Stomach (tissue), 9 donors: ENCODE results near the gene RPS19. TPM values are rescaled to one million over a fixed set of nuclear protein-coding genes. Genes with fewer than 3 reads are reported as not detected.

Experiments used
- DNase-seq, 2 donors: peaks; one replicate each; pipeline versions ENCODE4 v3.0.0 to v3.0.0-alpha.2; 2013 to 2019
- H3K27ac ChIP-seq, 5 donors: fragments of 200-600 bp in 4 of 5; sonication (generic) in 4 of 5; one replicate each; pipeline ENCODE4 v1.5.1; 2013 to 2019; ENCODE audit warnings: mild to moderate bottlenecking in 1 of 5, moderate library complexity in 1 of 5
- H3K27me3 ChIP-seq, 3 donors: fragments of 200-600 bp; sonication (generic); one replicate each; pipeline ENCODE4 v1.5.1; 2017 to 2019; ENCODE audit warnings: mixed run types in 1 of 3
- H3K36me3 ChIP-seq, 4 donors: fragments of 200-600 bp; sonication (generic); 1 replicate in 3 of 4; 2 replicates in 1 of 4; pipeline ENCODE4 v1.5.1; 2016 to 2019
- H3K4me1 ChIP-seq, 4 donors: fragments of 200-600 bp; sonication (generic); one replicate each; pipeline ENCODE4 v1.5.1; 2016 to 2019
- H3K4me3 ChIP-seq, 4 donors: fragments of 200-600 bp; sonication (generic) in 3 of 4; one replicate each; pipeline ENCODE4 v1.5.1; 2016 to 2019; ENCODE audit warnings: mild to moderate bottlenecking in 1 of 4
- H3K9me3 ChIP-seq, 4 donors: fragments of 200-600 bp; sonication (generic); one replicate each; pipeline ENCODE4 v1.5.1; 2016 to 2019
- EP300 ChIP-seq: sonication (generic); formaldehyde crosslinking; IDR thresholded peaks from one replicate; pipeline ENCODE4 v1.6.1; 2017; ENCODE audit warnings: antibody characterized with exemption
- POLR2A ChIP-seq, 4 donors: fragments of 450-650 bp; IDR thresholded peaks; one replicate each; pipeline ENCODE4 v1.6.1; 2016; ENCODE audit warnings: antibody characterized with exemption in 4 of 4, control low read depth in 2 of 4, mild to moderate bottlenecking in 1 of 4, moderate library complexity in 1 of 4
- POLR2AphosphoS5 ChIP-seq, 3 donors: sonication (generic); formaldehyde crosslinking; IDR thresholded peaks; one replicate each; pipeline ENCODE4 v1.6.1; 2016; ENCODE audit warnings: antibody characterized with exemption in 3 of 3
- WGBS, 5 donors: extraction: QIAGEN DNeasy Blood & Tissue Kit in 3 of 5; methylation state at CpG; one replicate each; pipeline versions ENCODE4 v1.1.5 to v1.1.7; 2013 to 2018; 5-methylcytosine and 5-hydroxymethylcytosine counted together
- intact Hi-C: fragments of 100-400 bp; cut with DNase I; formaldehyde crosslinking; loops from one replicate; pipeline ENCODE4 v1.15.1; 2023; ENCODE audit warnings: low total_unique reads
- polyA plus RNA-seq, 3 donors: library from polyadenylated mRNA; stranded (reverse); fragments of 200-250 nt; gene quantifications; one replicate each; pipeline ENCODE4 v1.2.3, GENCODE V29; 2013
- total RNA-seq, 5 donors: library from RNA; depleted of rRNA; stranded (reverse); fragments of >200 nt; gene quantifications; one replicate each; pipeline versions ENCODE4 v1.1.0 to v1.2.3, GENCODE V29; 2014 to 2016
- TF ChIP-seq, protein P1 (sequence below), 7 experiments: fragments of 450-650 bp in 4 of 7; fragments of 200-600 bp in 3 of 7; sonication (generic) in 3 of 7; IDR thresholded peaks; one replicate each; pipeline ENCODE4 v1.5.1; 2016 to 2019; ENCODE audit warnings: antibody characterized with exemption in 7 of 7, control low read depth in 2 of 7, mild to moderate bottlenecking in 1 of 7
- donor health status: healthy with polysubstance abuse.
- donor health status: Bipolar disorder and iron deficiency.
- donor health status: healthy.

RPS19 gene
- total and polyA plus RNA-seq, 8 donors: 394 to 4,242 (median 1,438) TPM

DNA sequence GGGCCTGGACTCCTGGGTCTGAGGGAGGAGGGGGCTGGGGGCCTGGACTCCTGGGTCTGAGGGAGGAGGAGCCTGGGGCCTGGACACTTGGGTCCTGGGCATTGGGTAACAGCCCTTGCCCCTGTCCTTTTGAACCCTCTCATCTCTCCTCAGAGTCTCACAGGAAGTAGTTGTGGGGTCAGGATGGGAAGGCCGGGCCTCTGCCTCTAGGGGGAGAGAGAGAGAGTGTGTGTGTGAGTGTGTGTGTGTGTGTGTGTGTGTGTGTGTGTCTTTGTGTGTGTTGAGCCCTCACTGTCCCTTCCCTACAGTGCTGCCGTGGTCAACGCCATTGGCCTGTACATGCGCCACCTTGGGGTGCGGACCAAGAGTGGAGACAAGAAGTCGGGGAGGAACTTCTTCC is 33.8 kb downstream of the RPS19 start:
- H3K27ac ChIP-seq: no peak overlapping the region
- no peaks in the 10 kb centered on the region for H3K27me3 ChIP-seq
- H3K4me1 ChIP-seq: peaks cover 0 to 5% (median 0%) of the 10 kb centered on the region in 4 donors
- intact Hi-C loops: no loop called here
- no peak for TF ChIP-seq POLR2A (IDR thresholded peaks at IDR 0.05)
- no peak for TF ChIP-seq EP300
- TF ChIP-seq, protein P1, sequence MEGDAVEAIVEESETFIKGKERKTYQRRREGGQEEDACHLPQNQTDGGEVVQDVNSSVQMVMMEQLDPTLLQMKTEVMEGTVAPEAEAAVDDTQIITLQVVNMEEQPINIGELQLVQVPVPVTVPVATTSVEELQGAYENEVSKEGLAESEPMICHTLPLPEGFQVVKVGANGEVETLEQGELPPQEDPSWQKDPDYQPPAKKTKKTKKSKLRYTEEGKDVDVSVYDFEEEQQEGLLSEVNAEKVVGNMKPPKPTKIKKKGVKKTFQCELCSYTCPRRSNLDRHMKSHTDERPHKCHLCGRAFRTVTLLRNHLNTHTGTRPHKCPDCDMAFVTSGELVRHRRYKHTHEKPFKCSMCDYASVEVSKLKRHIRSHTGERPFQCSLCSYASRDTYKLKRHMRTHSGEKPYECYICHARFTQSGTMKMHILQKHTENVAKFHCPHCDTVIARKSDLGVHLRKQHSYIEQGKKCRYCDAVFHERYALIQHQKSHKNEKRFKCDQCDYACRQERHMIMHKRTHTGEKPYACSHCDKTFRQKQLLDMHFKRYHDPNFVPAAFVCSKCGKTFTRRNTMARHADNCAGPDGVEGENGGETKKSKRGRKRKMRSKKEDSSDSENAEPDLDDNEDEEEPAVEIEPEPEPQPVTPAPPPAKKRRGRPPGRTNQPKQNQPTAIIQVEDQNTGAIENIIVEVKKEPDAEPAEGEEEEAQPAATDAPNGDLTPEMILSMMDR (IDR thresholded peaks at IDR 0.05): no peak
- TF ChIP-seq POLR2AphosphoS5 (IDR thresholded peaks at IDR 0.05): no peak
- H3K9me3 ChIP-seq: no peaks in the 10 kb centered on the region
- no peak overlapping the region for H3K4me3 ChIP-seq
- DNase-seq: no peak
- peaks cover 61 to 96% (median 89%) of the 10 kb centered on the region in 4 donors for H3K36me3 ChIP-seq
- WGBS, 5 donors: 64 to 72% (median 70%) methylated on average over 6 of the region's 6 CpGs

DNA sequence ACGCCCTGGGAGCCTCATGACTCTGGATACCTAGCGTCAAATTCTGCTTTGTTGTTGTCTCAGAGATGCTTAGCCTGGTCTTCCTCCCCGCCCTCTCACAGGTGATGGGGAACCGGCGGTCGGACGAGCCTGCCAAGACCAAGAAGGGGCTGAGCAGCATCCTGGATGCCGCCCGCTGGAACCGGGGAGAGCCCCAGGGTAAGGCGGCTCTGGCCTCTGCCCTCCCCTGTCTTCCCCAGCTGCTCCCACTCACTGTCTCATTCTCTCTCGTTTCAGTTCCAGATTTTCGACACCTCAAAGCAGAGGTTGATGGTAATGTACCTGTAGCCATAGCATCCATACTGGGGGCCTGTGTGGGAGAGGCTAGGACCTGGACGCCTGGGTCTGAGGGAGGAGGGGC is 34.3 kb downstream of the RPS19 start:
- DNase-seq: no peak
- Histone ChIP-seq H3K4me1 (peaks cover 0 to 4% (median 0%) of the 10 kb centered on the region in 4 donors), H3K27ac (no peak overlapping the region), H3K9me3 (no peaks in the 10 kb centered on the region), H3K4me3 (no peak overlapping the region), H3K27me3 (no peaks in the 10 kb centered on the region), H3K36me3 (peaks cover 60 to 96% (median 89%) of the 10 kb centered on the region in 4 donors)
- WGBS, 5 donors: 82 to 89% (median 83%) methylated on average over 13 to 14 of the region's 14 CpGs
- no peak for TF ChIP-seq POLR2AphosphoS5 (IDR thresholded peaks at IDR 0.05)
- intact Hi-C loops: no loop called here

DNA sequence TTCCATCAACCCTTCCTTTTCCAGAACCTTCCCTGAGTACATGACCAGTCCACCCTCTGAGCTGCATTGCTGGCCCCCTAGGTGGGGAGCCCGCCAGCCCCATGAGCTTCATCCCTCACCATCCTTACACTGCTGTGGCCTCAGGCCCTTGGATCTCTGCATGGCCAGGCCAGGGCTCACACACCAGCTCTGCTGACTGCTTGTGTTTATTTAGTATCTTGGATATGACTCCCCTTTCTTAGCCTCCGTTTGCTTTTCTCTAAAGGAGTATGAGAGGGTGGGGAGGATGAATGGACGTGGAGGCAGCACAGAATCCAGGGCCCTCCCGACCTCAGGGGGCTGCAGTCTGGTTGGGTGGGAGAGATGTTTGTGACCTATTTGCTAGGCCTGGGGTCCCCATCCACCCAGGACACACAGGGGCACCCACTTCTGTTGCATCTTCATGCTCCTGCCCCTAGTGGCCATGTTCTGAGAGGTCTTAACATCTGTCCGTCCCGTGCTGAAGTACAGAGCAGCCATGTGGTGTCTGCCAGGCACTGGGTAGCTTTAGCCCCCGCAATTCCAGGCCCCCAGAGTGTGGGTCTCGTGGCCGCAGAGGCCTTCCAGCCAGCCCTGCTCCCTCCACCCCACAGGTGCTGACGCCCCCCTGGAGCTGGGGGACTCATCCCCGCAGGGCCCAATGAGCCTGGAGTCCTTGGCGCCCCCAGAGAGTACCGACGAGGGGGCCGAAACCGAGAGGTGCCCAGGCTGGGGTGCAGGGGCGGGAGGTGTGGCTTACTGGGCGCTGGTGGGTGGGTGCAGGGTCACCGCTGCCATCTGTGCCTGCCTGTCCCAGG is 35.9 kb downstream of the RPS19 start:
- Histone ChIP-seq H3K27ac (no peak overlapping the region), H3K4me1 (no peaks in the 10 kb centered on the region), H3K27me3 (no peaks in the 10 kb centered on the region), H3K9me3 (no peaks in the 10 kb centered on the region), H3K4me3 (no peak overlapping the region), H3K36me3 (peaks cover 67 to 96% (median 90%) of the 10 kb centered on the region in 4 donors)
- DNase-seq: no peak
- WGBS, 5 donors: 73 to 85% (median 80%) methylated on average over 15 to 19 of the region's 19 CpGs
- intact Hi-C loops: no loop called here
- TF ChIP-seq POLR2AphosphoS5 (IDR thresholded peaks at IDR 0.05) (no peak), EP300 (no peak), POLR2A (IDR thresholded peaks at IDR 0.05) (no peak)
- TF ChIP-seq, protein P1 (IDR thresholded peaks at IDR 0.05): no peak

DNA sequence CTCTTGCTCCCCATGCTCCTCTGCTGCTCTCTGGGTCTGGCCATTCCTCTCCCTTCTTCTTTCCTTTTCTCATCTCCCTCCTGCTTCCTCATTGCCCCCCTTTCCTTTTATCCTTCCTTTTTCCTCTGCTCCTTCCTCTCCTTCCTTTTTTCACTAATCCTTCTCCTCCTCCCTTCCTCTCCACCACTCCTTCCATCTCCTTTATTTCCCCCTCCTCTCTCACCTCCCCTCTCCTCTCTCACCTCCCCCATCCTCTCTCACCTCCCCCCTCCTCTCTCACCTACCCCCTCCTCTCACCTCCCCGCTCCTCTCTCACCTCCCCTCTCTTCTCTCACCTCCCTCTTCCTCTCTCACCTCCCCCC is 36.5 kb downstream of the RPS19 start:
- intact Hi-C loops: no loop called here
- no peak for TF ChIP-seq POLR2A (IDR thresholded peaks at IDR 0.05)
- TF ChIP-seq EP300: no peak
- no peak for TF ChIP-seq POLR2AphosphoS5 (IDR thresholded peaks at IDR 0.05)
- TF ChIP-seq, protein P1 (IDR thresholded peaks at IDR 0.05): no peak
- no peak for DNase-seq
- H3K9me3 ChIP-seq: no peaks in the 10 kb centered on the region
- H3K27me3 ChIP-seq: no peaks in the 10 kb centered on the region
- no peak overlapping the region for H3K4me3 ChIP-seq
- H3K27ac ChIP-seq: no peak overlapping the region
- 73 to 100% (median 93%) methylated on average over 1 of the region's 1 CpG for WGBS, 5 donors
- no peaks in the 10 kb centered on the region for H3K4me1 ChIP-seq
- peaks cover 73 to 96% (median 93%) of the 10 kb centered on the region in 4 donors for H3K36me3 ChIP-seq

DNA sequence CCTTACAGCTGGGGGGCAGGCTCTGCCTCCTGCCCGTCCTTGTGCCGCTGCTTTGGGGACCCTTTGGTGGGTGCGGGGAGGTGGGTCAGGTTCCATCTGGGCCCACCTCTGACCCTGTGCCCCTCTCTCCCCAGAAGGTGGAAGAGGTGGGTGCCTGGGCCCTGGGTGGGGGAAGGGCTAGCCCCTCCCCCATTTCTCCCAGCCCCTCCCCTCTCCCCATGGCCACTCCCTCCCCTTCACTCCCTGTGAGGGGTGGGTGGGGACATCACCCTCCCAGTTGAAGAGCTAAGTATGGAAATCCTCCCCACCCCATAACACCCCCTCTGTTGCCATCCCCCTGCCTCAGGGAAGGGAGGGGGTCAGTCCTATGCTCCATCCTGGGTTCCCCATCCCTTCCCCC is 37.1 kb downstream of the RPS19 start:
- Histone ChIP-seq H3K27ac (no peak overlapping the region), H3K9me3 (no peaks in the 10 kb centered on the region), H3K36me3 (peaks cover 73 to 96% (median 94%) of the 10 kb centered on the region in 4 donors), H3K27me3 (no peaks in the 10 kb centered on the region), H3K4me3 (no peak overlapping the region), H3K4me1 (no peaks in the 10 kb centered on the region)
- intact Hi-C loops: no loop called here
- 93 to 100% (median 96%) methylated on average over 3 of the region's 3 CpGs for WGBS, 5 donors
- no peak for DNase-seq
- TF ChIP-seq POLR2AphosphoS5 (IDR thresholded peaks at IDR 0.05) (no peak), POLR2A (IDR thresholded peaks at IDR 0.05) (no peak), EP300 (no peak)
- TF ChIP-seq, protein P1 (IDR thresholded peaks at IDR 0.05): no peak
